EH (cell line): ENCODE results near the gene UBE2D2.
A peak's percentile ranks its signal among the peaks of the same experiment; 100 is the strongest.

ENCODE experiments used
- DNase-seq: peaks from one replicate; pipeline ENCODE4 v3.0.0-alpha.2; 2015; ENCODE audit warnings: low read depth

The UBE2D2 gene

DNA sequence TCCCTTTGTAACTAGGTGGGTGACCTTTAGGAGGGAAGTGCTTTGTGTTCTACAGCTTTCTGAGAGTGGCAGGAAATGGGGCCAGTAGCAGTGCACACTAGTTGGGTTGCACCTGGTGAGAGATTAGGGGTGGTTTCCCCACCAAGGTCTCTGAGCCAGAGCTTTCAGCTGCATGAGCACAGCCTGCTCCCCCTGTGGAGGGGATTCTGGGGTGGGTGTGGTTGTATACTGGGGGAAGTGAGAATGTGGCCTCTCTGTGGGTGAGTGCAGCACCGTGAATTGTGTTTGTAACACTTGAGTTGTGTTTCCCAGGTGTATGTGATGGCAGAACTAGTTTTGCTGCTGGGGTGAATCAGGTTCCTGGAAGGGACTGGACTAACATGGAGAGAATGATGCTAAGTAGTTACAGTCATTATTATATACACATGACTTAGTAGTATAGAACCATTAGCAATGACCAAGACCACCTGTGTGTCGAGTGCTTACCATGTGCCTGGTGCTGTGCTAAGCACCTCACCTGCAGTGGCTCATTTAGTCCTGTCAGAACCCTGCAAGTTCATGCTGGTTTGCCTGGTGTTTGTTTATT, 75.2 kb downstream of the UBE2D2 start:
- DNase-seq, result no peak

DNA sequence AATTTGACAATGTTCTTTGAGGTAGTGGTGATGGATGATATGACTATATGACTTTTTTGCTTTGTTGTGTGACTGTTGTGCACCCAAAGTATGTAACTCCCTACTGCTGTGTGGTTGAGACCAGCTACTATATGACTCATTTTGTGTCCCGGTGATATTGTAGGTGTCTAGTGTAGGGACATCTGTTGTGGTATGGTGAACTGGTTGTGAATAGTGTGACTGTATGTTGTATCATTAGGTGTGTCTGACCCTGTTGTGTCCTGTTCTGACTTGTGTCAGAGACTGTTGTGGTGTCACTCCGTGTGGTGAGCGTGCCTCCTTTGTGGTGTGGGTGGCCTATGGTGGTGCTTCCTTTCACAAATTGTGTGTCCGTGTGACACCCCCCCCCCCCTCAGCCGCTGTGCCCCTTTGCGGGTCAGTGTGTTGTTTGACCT, 75.9 kb downstream of the UBE2D2 start:
- DNase-seq, result peak; percentile 51

DNA sequence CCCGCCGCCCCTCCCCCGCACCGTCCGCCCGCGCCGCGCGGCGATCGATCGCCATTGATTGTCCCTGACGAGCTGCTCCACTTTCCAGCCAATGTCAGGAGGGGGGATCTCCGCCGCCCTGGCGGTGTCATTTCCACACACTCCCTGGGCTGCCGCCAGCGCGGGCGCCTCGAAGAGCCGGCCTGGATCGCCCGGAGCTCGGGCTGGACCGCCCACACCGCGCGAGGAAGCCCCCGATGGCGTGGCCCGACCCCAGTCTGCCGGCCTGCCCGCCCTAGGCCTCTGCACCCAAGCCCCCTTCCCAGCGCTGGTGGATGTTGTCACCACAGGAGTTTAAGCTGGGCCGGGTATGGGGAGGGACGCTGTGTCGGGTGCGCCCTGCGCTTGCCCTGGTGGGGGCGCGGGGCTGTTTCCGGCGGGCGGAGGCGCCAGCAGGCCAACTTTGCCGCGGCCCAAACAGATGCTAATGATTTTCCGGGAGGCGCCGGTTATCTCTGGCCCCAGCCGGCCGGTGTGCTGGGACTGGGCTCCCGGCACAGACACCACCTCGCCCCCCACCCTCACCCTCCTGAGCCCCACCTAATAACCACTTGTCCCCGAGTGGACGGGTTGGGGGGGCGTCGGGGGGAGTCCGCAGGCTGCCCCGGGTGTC, 76.4 kb downstream of the UBE2D2 start:
- DNase-seq, result peak; percentile 82

DNA sequence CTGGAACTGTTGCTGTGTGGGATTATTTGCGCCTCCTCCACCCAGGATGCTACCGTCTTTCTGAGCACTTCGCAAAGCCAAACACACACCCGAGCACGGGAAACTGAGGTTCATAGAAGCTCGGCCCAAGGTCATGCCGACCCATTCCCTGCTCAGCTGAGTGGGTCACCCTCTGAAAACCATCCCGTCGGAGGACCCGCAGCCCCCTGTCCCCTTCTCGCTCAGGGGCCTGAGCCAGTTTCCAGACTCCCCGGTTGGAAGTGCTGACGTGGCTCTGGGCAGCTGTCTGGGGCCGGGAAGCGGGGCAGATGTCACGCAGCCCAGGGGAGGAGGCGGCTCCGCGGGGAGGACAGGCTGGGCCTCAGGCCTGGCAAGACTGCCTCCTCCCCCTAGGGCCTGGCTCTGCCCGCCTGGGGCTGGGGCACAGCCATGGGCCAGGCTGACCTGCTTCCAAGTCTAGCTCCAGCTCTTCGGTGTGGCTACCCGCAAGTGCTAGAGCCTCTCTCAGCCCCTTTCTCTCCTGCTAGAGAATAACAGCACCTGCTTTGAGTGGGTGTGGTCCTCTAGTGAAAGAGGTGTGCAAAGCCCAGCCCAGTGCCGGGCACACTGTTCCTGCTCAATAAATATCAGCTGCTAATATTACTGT, 77.1 kb downstream of the UBE2D2 start:
- DNase-seq, result peak; percentile 87

DNA sequence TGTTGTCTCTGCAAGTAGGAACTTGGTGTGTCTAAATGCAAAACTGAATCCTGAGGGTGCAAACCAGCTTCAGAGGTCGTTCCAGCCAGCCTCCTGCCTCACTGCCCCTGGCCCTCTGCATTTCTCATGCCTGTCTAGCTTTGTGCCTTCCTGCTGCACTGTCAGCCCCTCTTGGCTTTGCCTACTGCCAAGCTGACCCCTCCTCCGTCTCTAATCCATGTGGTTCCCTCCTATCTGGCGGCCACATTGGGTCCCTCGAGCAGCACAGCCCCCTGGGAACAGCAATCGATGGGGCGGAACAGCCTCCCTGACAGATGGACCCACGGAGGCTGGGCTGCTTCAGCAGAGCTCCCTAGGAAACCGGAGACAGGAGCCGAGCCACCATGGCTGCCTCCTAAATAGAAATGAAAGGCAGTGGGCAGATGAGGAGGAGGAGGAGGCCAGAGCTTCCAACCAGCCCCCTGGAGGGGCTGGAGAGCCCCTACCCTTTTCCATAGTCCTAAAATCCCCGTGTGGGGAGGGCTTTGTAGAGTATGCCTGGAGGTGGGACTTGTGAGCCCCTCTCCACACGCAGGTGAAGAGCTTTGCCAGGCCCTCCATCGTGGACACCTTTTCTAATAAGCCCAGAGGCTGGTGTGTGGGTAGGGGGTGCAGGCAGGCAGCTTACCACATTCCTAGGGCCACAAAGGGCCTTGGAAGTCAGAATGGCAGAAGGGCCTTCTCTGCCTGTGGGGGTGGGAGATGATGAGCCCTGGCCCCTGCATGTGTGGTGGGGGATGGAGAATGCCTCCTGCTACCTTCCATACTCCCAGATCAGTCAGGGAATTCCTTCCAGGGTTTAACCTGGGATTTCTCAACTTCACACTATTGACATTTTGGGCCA, 77.8 kb downstream of the UBE2D2 start:
- DNase-seq, result no peak

DNA sequence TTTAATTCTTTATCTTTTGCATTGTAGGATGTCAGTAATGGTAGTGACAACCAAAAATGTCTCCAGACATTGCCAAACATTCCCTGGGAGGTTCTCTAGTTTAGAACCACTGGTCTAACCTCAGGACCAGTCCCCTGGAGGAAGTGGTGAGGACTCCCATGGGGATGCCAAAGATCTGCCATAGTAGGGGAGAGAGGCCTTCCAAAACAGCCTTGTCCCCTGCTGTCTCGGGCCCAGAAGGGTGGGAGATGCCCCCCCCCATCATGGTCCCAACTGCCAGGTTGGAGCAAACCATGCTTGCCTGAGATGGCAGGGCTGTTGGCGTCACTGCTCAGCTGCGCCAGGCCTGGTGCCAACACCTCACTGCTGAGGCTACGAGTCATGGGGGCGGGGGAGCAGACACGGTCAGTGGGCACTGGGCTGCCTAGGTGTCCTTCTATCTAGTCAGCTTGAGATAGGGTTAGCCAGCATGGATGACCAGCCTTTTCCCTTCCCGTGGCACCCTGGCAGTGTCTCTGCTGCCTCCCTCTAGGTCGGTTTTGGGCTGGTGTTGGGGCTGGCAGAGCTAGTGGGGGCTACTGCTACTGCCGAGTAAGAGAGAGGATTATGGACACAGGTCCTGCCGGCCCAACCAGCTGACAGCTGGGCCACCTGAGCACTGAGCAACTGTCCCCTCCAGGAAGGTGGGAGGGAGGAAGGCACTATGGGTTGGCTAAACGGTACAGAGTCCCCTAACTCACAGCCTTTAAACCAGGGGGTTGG, 78.7 kb downstream of the UBE2D2 start:
- DNase-seq, result peak; percentile 49

DNA sequence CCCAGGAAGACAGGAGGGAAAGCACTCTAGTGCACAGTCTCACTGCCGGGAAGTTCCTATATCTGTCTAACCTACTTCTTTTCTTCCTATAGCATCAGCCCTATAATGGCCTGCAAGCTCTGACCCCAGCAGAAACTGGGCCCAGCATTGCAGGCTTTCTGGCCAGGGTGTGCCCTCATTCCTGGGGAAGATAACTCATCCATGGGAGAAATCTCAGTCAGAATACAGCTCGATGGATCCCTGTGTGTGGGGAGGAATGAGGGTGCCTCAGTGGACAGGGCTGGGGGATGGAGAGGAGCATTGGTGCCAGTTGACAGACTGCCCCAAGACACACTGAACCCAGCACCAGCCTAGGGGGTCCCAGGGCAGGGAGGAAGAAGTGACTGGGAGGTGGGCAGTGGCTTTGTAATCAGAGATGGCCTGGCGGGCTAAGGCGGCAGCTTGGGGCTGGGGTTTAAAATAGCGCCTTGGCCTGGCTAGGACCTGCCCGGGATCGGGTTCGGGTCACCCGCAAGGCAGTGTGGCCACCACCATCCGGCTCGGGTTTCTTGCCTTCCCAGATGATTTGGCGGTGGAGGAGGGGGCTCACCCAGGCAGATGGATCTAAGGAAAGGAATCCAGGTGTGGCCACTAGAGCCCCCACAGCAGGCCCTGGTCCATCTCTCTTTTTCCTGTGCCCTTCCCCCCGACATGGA, 79.4 kb downstream of the UBE2D2 start:
- DNase-seq, result no peak

DNA sequence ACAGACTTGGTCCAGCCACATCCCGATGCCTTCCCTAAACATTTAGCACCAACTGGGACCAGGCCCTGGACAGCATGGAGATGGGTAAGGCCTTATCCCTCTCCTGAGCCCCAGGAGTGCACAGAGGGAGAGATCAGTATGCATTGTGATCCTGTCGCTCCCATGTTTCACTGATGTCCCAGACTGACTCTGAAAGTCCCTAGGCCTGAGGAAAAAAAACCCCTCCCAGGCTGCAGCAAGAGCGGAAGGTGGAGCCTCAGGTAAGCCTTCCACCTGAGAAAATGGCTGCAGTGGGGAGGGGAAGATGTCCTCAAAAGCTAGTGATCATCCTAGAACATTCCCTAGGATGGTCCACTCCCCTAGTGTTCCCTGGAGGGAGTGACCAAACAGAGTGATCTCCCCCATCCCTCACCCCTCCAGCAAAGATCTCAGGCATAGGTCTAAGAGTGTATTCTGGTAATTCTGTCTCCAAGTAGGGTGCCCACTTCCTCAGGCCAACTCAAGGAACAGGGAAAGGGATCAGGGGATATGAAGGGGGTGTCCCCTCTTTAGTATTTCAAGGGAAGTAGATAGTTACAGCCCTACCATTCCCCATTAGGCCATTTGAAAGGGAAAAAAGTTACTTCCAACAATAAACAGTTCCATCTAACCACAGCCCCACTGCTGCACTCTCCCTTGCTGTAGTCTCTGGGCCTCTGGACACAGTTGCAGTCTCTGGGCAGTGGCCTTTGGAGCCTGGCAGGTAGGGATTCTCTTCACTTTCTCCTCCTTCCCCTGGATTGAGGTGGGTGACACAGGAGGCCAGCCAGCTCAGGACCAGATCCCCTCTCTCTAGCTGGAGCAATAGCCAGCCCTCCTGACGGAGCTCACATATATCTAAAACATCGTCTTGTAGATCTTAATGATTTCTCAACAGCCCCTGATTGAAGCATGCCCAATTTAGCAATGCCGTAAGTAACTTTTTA, 80.3 kb downstream of the UBE2D2 start:
- no peak for DNase-seq

DNA sequence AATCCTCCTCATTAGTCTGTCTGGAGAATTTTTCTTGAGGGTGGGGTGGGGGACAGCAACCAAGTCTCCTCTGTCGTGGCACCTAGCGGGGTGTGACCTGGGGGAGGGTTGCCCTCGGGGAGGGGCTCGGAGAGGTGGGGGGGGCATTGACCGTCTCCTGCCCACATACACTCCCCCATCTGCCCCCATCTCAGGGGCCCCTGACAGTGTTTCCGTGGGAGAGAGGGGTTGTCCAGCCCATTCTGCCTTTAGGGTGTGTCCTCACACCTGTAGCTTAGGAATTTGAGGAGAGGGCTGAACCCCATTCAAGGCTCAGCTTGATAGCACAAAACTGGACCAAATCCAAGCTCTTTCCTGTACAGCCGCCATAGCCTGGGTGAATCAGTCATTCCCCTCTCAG, 81.1 kb downstream of the UBE2D2 start:
- no peak for DNase-seq

DNA sequence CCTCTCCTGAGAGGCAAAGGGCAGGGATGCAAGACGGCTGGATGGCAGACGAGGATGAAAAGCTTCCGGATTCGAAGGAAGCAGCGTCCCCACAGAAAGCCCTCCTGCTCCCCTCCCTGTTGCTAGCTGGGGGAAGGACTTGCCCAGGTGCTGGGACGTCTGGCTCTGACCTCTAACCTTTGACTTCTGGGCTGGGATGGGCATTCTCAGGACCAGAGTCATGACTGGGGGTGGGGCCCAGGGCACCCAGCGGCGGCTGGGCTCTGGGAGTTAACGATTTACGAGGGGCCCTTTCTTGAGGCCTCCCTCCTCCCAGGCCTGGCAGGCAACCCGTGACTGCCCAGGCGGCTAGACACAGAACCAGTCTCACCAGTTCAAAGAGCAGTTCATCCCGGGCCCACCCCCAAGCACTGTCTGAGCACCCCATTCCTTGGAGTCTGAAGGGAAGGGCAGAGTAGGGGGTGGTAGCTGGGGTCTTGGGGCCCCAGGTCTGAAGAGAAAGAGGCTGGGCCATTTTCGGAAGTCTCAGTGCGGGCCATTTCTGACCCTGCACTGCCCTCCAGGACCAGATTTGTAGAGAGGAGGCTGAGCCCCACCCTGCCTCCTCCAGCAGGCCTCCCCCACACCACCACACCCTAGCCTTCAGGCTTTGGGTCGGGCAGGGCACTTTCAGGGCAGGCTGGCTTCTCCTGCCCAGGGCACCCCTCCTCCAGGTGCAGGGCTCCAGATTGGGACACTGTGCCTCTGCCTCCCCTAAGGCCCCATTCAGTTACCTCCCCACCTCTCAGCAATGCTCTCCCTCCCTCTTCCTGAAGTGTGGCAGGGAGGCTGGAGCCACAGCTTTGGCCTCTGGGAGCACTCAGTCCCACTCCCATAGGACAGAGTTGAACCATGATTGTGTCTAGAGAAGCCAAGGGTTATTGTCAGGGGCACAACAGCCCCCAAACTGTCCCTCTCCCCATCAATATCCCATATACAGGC, 82.0 kb downstream of the UBE2D2 start:
- no peak for DNase-seq

DNA sequence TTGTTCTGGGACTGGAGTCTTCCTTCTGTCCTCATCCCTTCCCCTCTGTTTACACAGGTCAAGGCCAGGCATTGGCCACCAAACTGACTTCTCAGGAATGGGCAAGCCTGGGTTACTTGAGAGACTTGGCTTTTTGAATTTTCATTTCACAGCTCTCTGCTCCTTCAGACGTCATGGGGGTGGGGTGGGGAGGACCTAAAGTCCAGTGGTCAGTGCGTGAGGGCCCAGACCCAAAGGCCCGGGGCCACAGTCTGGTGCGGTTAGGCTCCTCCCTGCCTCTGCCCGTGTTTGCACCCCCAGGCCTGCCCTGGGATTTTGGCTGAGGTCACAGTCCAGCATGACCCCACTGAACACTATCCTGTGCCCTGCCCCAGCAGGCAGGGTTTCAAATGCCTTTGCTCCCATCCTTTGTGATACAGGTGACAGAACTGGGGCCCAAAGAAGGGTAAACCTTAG, 82.9 kb downstream of the UBE2D2 start:
- no peak for DNase-seq

DNA sequence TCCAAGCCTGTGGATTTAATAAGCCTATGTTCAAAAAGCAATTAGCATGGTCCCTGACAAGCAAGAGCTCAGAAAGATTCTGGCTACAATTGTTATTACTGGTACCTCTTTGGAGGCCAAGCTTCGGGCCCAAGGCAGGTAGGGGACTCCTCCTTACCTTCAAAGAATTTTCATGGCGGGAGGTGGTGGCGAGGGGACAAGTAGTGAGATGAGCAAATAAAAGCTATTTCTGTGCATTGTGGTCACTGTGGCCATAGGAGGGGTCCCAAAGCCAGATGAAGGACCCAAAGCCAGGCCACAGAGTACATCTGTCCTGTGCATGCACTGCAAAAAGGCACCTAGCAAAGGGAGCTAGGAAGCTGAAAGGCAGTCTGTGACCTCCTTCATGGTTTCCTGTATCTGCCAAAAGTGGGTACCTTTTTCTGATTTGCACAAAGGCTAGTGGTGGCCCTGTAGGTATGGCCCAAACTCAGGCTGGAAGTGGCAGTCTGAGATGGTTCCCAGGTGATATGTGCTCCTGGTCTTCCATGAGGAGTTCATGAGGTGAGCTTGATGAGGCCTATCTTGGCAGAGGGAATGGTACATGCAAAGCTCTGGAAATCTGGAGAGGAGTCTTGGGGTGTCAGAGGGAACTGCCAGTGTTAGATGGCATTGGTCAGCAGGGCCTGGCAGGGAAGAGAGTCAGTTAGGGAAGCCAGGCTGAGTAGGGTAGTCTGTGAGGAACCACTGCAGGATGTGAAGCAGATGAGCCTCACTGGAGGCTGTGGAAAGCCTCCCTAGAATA, 83.7 kb downstream of the UBE2D2 start:
- DNase-seq, result no peak

DNA sequence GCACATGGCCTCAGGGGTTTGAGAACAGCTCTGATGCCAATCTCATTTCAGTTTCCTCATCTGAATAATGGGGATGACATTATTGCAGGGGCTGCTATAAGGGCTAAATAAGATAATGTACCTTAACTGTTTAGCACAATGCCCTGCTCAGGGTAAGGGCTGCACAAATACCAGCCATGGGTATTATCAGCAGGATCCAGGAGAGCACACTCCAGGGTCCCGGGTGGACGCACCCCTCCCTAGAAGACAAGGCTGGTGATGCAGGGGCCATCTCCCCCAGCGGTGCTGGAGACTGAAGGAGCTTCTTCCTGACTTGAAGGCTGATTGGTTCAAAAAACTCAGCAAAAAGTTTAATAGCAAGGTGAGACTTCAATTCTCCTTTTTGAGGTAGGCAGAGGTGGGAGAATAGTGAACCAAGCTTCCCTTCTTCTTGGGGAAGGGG, 84.3 kb downstream of the UBE2D2 start:
- no peak for DNase-seq

DNA sequence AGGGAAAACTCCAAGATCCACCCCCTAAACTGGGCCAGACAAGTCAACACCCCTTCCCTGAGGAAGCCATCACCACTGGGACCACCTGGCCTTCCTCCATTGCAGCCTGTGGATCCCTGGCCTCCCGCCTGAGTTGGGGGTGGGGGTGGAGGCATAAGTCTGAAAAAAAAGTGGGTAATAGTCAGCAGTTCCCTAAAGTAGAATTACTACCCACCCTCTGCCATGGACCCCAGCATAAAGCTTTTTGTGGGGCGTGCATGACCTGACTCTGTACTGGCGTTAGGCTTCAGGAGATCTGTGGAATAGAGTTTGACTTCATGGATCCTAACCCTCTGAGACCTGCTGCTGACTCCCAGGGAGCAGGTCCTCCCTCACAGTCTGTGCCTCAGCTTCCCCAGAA, 85.0 kb downstream of the UBE2D2 start:
- no peak for DNase-seq

DNA sequence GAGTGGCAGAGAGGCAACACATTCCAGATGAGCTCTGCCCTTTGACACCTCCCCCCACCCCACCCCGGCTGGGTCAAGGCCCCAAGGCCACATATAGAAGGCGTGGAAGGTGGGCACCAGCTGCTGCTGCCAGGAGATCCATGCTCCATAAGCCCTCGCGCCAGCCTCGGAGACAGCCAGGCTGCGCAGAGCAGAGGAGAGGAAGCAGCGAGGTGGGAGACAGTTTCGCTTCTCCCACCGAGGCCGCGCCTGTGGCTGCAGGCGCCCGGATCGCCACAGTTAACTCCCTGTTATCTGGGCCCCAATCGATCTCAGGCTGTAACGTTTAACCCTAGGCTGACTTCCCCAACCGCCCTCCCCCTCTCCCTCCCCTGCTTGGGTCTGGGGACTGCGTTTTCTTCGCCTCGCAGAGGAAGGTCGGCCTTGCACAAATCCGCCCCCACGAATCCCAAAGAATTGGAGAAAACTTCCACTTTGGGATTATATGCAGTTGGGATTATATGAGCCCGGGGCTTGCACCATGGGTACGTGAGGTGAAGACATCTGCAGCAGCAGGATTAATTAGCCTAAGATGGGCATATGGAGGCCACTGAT, 85.9 kb downstream of the UBE2D2 start:
- DNase-seq, result no peak

DNA sequence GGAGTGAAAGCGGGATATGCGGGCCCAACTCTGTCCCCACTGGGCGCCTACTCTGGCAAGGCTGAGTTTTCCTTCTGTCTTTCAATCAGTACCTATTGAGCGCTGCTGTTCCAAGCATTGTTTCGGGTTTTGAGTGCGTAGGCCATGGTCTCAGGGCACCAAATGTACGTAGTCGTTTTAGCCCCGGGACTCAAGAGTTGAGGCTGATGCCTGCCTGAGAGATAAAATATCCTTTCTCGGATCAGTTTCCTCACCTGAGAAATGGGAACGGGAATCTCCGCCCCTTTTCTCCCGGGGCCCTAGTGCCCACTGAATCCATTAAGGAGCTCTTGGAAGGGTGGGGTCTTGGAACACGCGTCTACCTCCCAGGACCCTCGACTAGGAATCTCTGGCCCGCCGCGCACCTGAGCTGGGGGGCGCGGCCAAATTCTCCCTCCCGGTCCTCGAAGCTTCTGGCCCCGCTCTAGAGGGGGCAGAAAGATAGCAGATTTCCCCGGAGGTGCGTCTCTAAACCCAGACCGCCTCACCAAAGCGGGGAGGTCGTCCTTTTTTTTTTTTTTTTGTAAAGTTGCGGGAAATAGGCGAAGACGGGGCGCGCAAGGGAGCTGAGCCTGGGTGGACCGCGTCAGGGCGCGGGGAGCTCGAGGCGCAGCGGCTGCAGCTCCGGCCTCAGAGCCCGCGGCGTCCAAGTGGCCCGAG, 86.5 kb downstream of the UBE2D2 start:
- no peak for DNase-seq
